Thymus (tissue), 11 donors: ENCODE data around the gene HS6ST1. TPM values are rescaled to one million over a fixed set of nuclear protein-coding genes. Genes with fewer than 3 reads are reported as not detected.

Experiments
- DNase-seq, 9 donors: peaks; one replicate each; pipeline ENCODE4 v3.0.0-alpha.2; 2013; ENCODE audit warnings: low spot score in 9 of 9, low read depth in 6 of 9, missing footprints in 1 of 9
- H3K27ac ChIP-seq, 2 donors: one replicate each; pipeline ENCODE4 v1.5.1; 2013; ENCODE audit warnings: control low read depth in 1 of 2, low read depth in 1 of 2, low read length in 1 of 2, mild to moderate bottlenecking in 1 of 2, moderate library complexity in 1 of 2
- H3K27me3 ChIP-seq, 2 donors: one replicate each; pipeline ENCODE4 v1.5.1; 2013; ENCODE audit warnings: low read length in 1 of 2; ENCODE audit not compliant: control insufficient read depth in 2 of 2, insufficient read depth in 1 of 2
- H3K36me3 ChIP-seq, 2 donors: one replicate each; pipeline ENCODE4 v1.5.1; 2013; ENCODE audit warnings: low read length in 1 of 2, mild to moderate bottlenecking in 1 of 2, moderate library complexity in 1 of 2; ENCODE audit not compliant: control insufficient read depth in 2 of 2, insufficient read depth in 2 of 2
- H3K4me1 ChIP-seq, 2 donors: one replicate each; pipeline ENCODE4 v1.5.1; 2013; ENCODE audit warnings: low read length in 2 of 2; ENCODE audit not compliant: control insufficient read depth in 2 of 2, insufficient read depth in 2 of 2
- H3K4me3 ChIP-seq, 2 donors: one replicate each; pipeline ENCODE4 v1.5.1; 2013; ENCODE audit warnings: low read length in 2 of 2, control low read depth in 1 of 2, mild to moderate bottlenecking in 1 of 2
- H3K9me3 ChIP-seq, 2 donors: one replicate each; pipeline ENCODE4 v1.5.1; 2013; ENCODE audit warnings: low read length in 1 of 2, mild to moderate bottlenecking in 1 of 2; ENCODE audit not compliant: control insufficient read depth in 2 of 2, insufficient read depth in 1 of 2
- WGBS: extraction: QIAGEN DNeasy Blood & Tissue Kit; methylation state at CpG from one replicate; pipeline ENCODE4 v1.1.7; 2013; 5-methylcytosine and 5-hydroxymethylcytosine counted together
- polyA plus RNA-seq: library from polyadenylated mRNA; stranded (reverse); fragments of 200-250 nt; gene quantifications from one replicate; pipeline ENCODE4 v1.2.3, GENCODE V29; 2013
- total RNA-seq: library from RNA; stranded (reverse); fragments of 120-200 nt; gene quantifications from one replicate; pipeline ENCODE4 v1.2.4, GENCODE V29; 2013
- donor health status: healthy.

Gene HS6ST1
- total and polyA plus RNA-seq, 2 donors, result 20.0 to 35.2 TPM

DNA sequence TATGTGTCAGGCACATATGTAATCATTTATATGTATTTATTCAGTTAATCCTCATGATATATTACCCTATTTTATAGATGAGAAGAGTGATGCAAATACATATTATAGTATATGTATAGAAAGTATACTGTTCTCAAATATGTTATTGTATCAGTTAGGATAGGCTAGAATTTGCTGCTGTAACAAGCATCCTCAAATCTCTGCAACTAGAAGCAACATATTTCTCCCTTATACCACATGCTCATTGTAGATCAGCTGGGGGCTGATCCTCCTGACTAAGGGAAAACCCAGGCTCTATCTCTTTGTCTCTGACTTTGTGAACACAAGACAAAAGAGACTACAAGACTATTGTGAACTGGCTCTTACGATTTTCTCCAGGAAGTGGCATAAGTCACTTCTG is 24.8 kb upstream of the HS6ST1 start:
- WGBS, result 83% methylated on average over 1 of the region's 1 CpG
- no peak for DNase-seq
- Histone ChIP-seq H3K27me3 (no peaks in the 10 kb centered on the region), H3K9me3 (peaks cover 0 to 8% of the 10 kb centered on the region in 2 donors), H3K27ac (no peak overlapping the region), H3K4me3 (no peak overlapping the region), H3K36me3 (no peaks in the 10 kb centered on the region), H3K4me1 (peaks cover 0 to 5% of the 10 kb centered on the region in 2 donors)

GRCh38 chr2:128342550-128342949 is 23.9 kb upstream of the HS6ST1 start:
- Histone ChIP-seq H3K36me3 (no peaks in the 10 kb centered on the region), H3K27me3 (no peaks in the 10 kb centered on the region), H3K4me1 (peaks cover 0 to under 1% of the 10 kb centered on the region in 2 donors), H3K27ac (no peak overlapping the region), H3K9me3 (peaks cover 0 to 8% of the 10 kb centered on the region in 2 donors), H3K4me3 (no peak overlapping the region)
- 97% methylated on average over 3 of the region's 3 CpGs for WGBS
- no peak for DNase-seq

DNA sequence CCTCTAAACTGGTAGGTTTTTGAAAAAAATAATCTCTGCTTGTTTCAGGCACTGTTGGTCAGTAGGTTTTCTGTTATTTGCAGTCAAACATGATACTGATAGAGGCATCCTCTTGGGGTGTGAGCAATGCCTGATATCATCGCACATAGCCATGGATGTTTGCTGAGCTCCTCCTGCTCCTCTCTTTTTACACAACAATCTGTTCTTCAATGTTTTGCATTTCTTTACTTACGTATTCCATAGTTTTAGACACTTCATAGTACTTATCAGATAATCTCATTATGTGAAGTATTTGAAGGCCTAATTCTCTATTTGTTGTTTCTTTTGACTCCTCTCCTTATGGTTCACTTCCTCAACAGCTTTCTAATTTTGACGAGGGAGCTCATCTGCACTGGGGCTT is 23.0 kb upstream of the HS6ST1 start:
- Histone ChIP-seq H3K27me3 (no peaks in the 10 kb centered on the region), H3K4me1 (no peaks in the 10 kb centered on the region), H3K4me3 (no peak overlapping the region), H3K36me3 (no peaks in the 10 kb centered on the region), H3K9me3 (peaks cover 0 to 8% of the 10 kb centered on the region in 2 donors), H3K27ac (no peak overlapping the region)
- whole genome bisulfite sequencing, result 94% methylated on average over 3 of the region's 3 CpGs
- DNase-seq, result no peak

DNA sequence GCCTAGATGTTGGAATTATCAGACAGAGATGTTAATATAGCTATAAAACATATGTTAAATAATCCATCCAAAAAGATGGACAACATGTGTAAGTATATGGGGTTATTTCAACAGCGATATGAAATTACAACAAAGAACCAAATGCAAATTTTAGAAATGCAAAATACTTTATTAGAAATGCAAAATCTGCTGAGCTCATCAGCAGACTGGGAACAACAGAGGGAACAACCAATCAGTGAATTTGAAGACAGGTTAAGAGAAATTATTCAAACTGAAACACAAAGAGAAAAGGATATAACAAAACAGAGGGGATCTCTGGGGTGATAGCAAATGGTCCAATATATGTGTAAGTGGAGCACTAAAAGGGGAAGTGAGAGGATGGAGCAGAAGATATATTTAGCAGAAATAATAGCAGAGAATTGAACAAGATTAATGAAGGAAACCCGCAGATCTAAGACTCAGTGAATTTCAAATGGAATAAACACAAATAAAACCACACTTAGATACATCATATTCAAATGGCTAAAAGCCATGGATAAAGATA is 13.5 kb upstream of the HS6ST1 start:
- Histone ChIP-seq H3K27ac (no peak overlapping the region), H3K4me1 (no peaks in the 10 kb centered on the region)
- WGBS, result 96% methylated on average over 2 of the region's 2 CpGs

DNA sequence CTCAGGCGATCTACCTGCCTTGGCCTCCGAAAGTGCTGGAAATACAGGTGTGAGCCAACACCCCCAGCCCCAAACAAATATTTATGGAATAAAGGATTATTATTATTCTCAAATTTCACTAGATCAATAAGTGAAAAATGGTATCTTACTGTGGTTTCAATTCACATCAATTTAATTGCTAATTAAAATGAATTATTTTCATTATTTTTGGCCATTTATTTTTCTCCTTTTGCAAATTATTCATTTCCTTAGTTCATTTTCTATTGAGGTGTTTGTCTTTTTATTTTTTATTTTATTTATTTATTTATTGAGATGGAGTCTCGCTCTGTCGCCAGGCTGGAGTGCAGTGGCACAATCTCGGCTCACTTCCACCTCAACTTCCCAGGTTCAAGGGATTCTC is 11.9 kb upstream of the HS6ST1 start:
- DNase-seq, result no peak
- H3K27me3 ChIP-seq, result no peaks in the 10 kb centered on the region
- WGBS, result 98% methylated on average over 5 of the region's 5 CpGs

More for the DNA sequence above, 13.5 kb upstream of the HS6ST1 start:
- Histone ChIP-seq H3K36me3 (no peaks in the 10 kb centered on the region), H3K27me3 (no peaks in the 10 kb centered on the region), H3K4me3 (no peak overlapping the region), H3K9me3 (peaks cover 1 to 5% of the 10 kb centered on the region in 2 donors)
- no peak for DNase-seq

GRCh38 chr2:128329607-128330006 is 10.9 kb upstream of the HS6ST1 start:
- no peaks in the 10 kb centered on the region for H3K36me3 ChIP-seq
- no peak overlapping the region for H3K27ac ChIP-seq
- no peaks in the 10 kb centered on the region for H3K27me3 ChIP-seq
- H3K4me3 ChIP-seq, result no peak overlapping the region
- no peak for DNase-seq
- H3K4me1 ChIP-seq, result no peaks in the 10 kb centered on the region
- WGBS, result 94% methylated on average over 6 of the region's 6 CpGs
- peaks cover 0 to 5% of the 10 kb centered on the region in 2 donors for H3K9me3 ChIP-seq

More for the DNA sequence above, 11.9 kb upstream of the HS6ST1 start:
- no peaks in the 10 kb centered on the region for H3K36me3 ChIP-seq
- no peaks in the 10 kb centered on the region for H3K4me1 ChIP-seq
- no peak overlapping the region for H3K4me3 ChIP-seq
- H3K9me3 ChIP-seq, result peaks cover 0 to 5% of the 10 kb centered on the region in 2 donors
- H3K27ac ChIP-seq, result no peak overlapping the region

DNA sequence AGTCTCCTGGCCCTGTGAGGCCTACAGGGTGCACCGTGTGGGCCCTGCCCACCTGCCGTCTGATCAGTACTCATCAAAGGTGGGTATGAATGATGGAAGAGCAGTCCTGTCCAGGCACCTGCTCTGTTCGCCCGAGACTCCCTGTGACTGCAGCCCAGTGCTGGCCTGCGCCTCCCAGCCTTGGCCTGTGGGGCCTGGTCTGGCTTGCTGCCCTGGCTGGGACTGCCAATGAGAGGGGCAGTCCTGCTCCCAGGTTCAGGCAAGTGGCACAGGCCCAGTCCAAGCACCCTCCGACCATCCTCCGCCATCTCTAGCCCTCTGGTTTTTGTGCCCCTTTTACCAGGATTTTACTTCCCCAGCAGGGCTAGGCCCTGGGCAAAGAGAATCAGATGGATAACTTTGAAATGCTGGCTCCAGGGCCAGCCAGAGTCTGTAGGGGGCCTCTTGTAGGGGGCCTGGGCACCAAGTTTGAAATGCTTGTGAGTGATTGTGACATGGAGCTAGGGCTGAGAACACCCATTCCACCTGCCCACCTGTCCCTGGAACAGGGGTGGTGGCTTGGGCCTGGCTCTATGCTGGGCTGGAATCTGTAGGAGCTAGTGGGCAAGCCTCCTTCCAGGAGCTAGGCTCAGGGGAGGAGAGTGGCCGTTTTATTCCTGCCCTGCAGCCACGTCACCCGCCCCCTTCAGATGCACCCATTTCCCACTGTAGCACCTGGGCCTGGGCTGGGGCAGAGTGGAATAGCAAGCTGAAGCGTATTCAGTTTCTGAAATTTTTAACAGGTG is 8.7 kb upstream of the HS6ST1 start:
- Histone ChIP-seq H3K27me3 (no peaks in the 10 kb centered on the region), H3K4me3 (no peak overlapping the region), H3K36me3 (no peaks in the 10 kb centered on the region), H3K9me3 (peaks cover 0 to under 1% of the 10 kb centered on the region in 2 donors), H3K4me1 (peaks cover 3 to 19% of the 10 kb centered on the region in 2 donors), H3K27ac (no peak overlapping the region)
- DNase-seq, result no peak
- 97% methylated on average over 11 of the region's 11 CpGs for WGBS

DNA sequence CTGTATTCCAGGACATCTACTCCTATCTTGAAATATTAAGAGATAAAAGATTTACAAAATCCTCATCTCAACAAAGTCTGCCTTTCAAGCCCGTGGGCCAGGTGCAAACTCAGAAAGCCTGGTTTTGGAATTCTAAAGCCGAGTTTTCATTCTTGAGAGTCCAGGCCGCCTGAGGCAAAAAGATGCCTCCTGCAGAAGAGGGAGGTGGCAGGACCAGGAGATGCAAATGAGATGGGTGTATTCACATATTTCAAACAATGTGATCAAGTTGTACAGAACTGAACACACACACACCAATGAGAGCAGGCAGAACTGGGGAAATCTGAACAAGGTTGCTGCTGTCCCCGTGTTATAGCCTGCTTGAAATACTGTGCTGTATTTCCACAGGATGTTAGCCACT is 7.7 kb upstream of the HS6ST1 start:
- 95% methylated on average over 4 of the region's 4 CpGs for WGBS
- no peaks in the 10 kb centered on the region for H3K9me3 ChIP-seq

GRCh38 chr2:128325611-128326181 is 7.0 kb upstream of the HS6ST1 start:
- no peaks in the 10 kb centered on the region for H3K36me3 ChIP-seq
- H3K27ac ChIP-seq, result no peak overlapping the region
- no peaks in the 10 kb centered on the region for H3K9me3 ChIP-seq
- DNase-seq, result no peak
- 97% methylated on average over 13 of the region's 13 CpGs for WGBS
- peaks cover 7 to 31% of the 10 kb centered on the region in 2 donors for H3K4me1 ChIP-seq
- H3K27me3 ChIP-seq, result no peaks in the 10 kb centered on the region
- no peak overlapping the region for H3K4me3 ChIP-seq

More for the DNA sequence above, 7.7 kb upstream of the HS6ST1 start:
- Histone ChIP-seq H3K4me1 (peaks cover 7 to 25% of the 10 kb centered on the region in 2 donors), H3K27me3 (no peaks in the 10 kb centered on the region), H3K27ac (no peak overlapping the region), H3K4me3 (no peak overlapping the region), H3K36me3 (no peaks in the 10 kb centered on the region)
- no peak for DNase-seq
